Subcutaneous abdominal adipose tissue (tissue), 5 donors: ENCODE results near the gene PTPRM.
A peak's percentile ranks its signal among the peaks of the same experiment; 100 is the strongest.

ENCODE experiments used
- H3K27ac ChIP-seq: one replicate; pipeline ENCODE4 v1.7.0; 2013; ENCODE audit warnings: low read depth, mild to moderate bottlenecking, inconsistent platforms, low read length, moderate library complexity
- H3K27me3 ChIP-seq, 5 donors: one replicate each; pipeline ENCODE4 v1.7.0; 2013; ENCODE audit warnings: low read length in 5 of 5, inconsistent platforms in 1 of 5; ENCODE audit not compliant: control insufficient read depth in 5 of 5, insufficient read depth in 4 of 5
- H3K36me3 ChIP-seq, 5 donors: one replicate each; pipeline ENCODE4 v1.7.0; 2013; ENCODE audit warnings: low read length in 5 of 5; ENCODE audit not compliant: control insufficient read depth in 5 of 5, insufficient read depth in 5 of 5
- H3K4me1 ChIP-seq, 5 donors: one replicate each; pipeline ENCODE4 v1.7.0; 2013; ENCODE audit warnings: low read length in 5 of 5, mild to moderate bottlenecking in 3 of 5, moderate library complexity in 1 of 5; ENCODE audit not compliant: control insufficient read depth in 5 of 5, insufficient read depth in 5 of 5
- H3K4me3 ChIP-seq, 5 donors: one replicate each; pipeline ENCODE4 v1.7.0; 2013; ENCODE audit warnings: low read length in 5 of 5, low read depth in 1 of 5
- H3K9ac ChIP-seq, 5 donors: one replicate each; pipeline ENCODE4 v1.7.0; 2013; ENCODE audit warnings: low read length in 5 of 5, mild to moderate bottlenecking in 4 of 5, moderate library complexity in 3 of 5
- H3K9me3 ChIP-seq, 5 donors: one replicate each; pipeline ENCODE4 v1.7.0; 2013; ENCODE audit warnings: low read length in 5 of 5; ENCODE audit not compliant: control insufficient read depth in 5 of 5
- donor health status: healthy.
- donor health status: healthy.
- donor health status: healthy.
- donor health status: healthy.
- donor health status: healthy.

The PTPRM gene

GRCh38 chr18:7815787-7816186 lies 248.7 kb downstream of the PTPRM start:
- Histone ChIP-seq H3K4me1 (peaks cover 5 to 38% (median 33%) of the 10 kb centered on the region in 5 donors), H3K9me3 (peaks cover 6 to 20% (median 16%) of the 10 kb centered on the region in 5 donors), H3K4me3 (no peak overlapping the region), H3K27ac (no peak overlapping the region), H3K27me3 (no peaks in the 10 kb centered on the region), H3K9ac (no peak overlapping the region), H3K36me3 (peaks cover 0 to 6% (median 0%) of the 10 kb centered on the region in 5 donors)

- H3K4me1 ChIP-seq: peaks cover 6 to 30% (median 27%) of the 10 kb centered on the region in 5 donors
- no peak overlapping the region for H3K9ac ChIP-seq
- H3K27ac ChIP-seq: no peak overlapping the region
- peaks cover 6 to 20% (median 16%) of the 10 kb centered on the region in 5 donors for H3K9me3 ChIP-seq
- peaks cover 0 to 6% (median 0%) of the 10 kb centered on the region in 5 donors for H3K36me3 ChIP-seq
- no peak overlapping the region for H3K4me3 ChIP-seq
- no peaks in the 10 kb centered on the region for H3K27me3 ChIP-seq
These were observed 250.6 kb downstream of the PTPRM start for GRCh38 chr18:7817575-7818230.

- Histone ChIP-seq H3K27me3 (no peaks in the 10 kb centered on the region), H3K4me3 (no peak overlapping the region), H3K36me3 (peaks cover 0 to 6% (median 0%) of the 10 kb centered on the region in 5 donors), H3K9me3 (no peaks in the 10 kb centered on the region), H3K4me1 (peaks cover 18 to 54% (median 49%) of the 10 kb centered on the region in 5 donors), H3K9ac (peak overlapping the region in 1 of 5 donors; percentile 15), H3K27ac (peak overlapping the region; percentile 54)
These were observed 254.7 kb downstream of the PTPRM start for GRCh38 chr18:7821784-7822183.

- no peaks in the 10 kb centered on the region for H3K9me3 ChIP-seq
- H3K9ac ChIP-seq: peak overlapping the region in 2 of 5 donors; percentile 15 to 19
- H3K4me1 ChIP-seq: peaks cover 15 to 50% (median 46%) of the 10 kb centered on the region in 5 donors
- H3K4me3 ChIP-seq: peak overlapping the region in 4 of 5 donors; percentile 22 to 34 (median 30)
- no peaks in the 10 kb centered on the region for H3K27me3 ChIP-seq
- peaks cover 0 to 6% (median 0%) of the 10 kb centered on the region in 5 donors for H3K36me3 ChIP-seq
- H3K27ac ChIP-seq: peak overlapping the region; percentile 54
These were observed 255.6 kb downstream of the PTPRM start for GRCh38 chr18:7822435-7823331.

- Histone ChIP-seq H3K9ac (no peak overlapping the region), H3K9me3 (no peaks in the 10 kb centered on the region), H3K4me3 (no peak overlapping the region), H3K27ac (peak overlapping the region; percentile 69), H3K36me3 (no peaks in the 10 kb centered on the region), H3K27me3 (no peaks in the 10 kb centered on the region), H3K4me1 (peaks cover 13 to 47% (median 46%) of the 10 kb centered on the region in 5 donors)
These were observed 257.9 kb downstream of the PTPRM start for GRCh38 chr18:7824970-7825369.

- Histone ChIP-seq H3K36me3 (no peaks in the 10 kb centered on the region), H3K9me3 (no peaks in the 10 kb centered on the region), H3K9ac (no peak overlapping the region), H3K4me3 (no peak overlapping the region), H3K27ac (no peak overlapping the region), H3K4me1 (peaks cover 0 to 7% (median 3%) of the 10 kb centered on the region in 5 donors), H3K27me3 (no peaks in the 10 kb centered on the region)
These were observed 263.4 kb downstream of the PTPRM start for GRCh38 chr18:7830468-7830867.

- Histone ChIP-seq H3K4me1 (peaks cover 0 to 17% (median 4%) of the 10 kb centered on the region in 5 donors), H3K9me3 (peaks cover 0 to 4% (median 3%) of the 10 kb centered on the region in 5 donors), H3K27me3 (no peaks in the 10 kb centered on the region), H3K9ac (no peak overlapping the region), H3K36me3 (no peaks in the 10 kb centered on the region), H3K27ac (no peak overlapping the region), H3K4me3 (no peak overlapping the region)
These were observed 272.4 kb downstream of the PTPRM start for GRCh38 chr18:7839548-7839947.

- Histone ChIP-seq H3K27me3 (no peaks in the 10 kb centered on the region), H3K27ac (peak overlapping the region; percentile 15), H3K36me3 (no peaks in the 10 kb centered on the region), H3K4me3 (no peak overlapping the region), H3K9me3 (peaks cover 2 to 10% (median 7%) of the 10 kb centered on the region in 5 donors), H3K4me1 (peaks cover 0 to 17% (median 4%) of the 10 kb centered on the region in 5 donors), H3K9ac (no peak overlapping the region)
These were observed 273.3 kb downstream of the PTPRM start for GRCh38 chr18:7840411-7840810.

GRCh38 chr18:7844017-7844416 lies 276.9 kb downstream of the PTPRM start:
- Histone ChIP-seq H3K4me3 (no peak overlapping the region), H3K9ac (no peak overlapping the region), H3K36me3 (no peaks in the 10 kb centered on the region), H3K27me3 (no peaks in the 10 kb centered on the region), H3K27ac (no peak overlapping the region), H3K9me3 (peaks cover 2 to 10% (median 7%) of the 10 kb centered on the region in 5 donors), H3K4me1 (peaks cover 0 to 20% (median 6%) of the 10 kb centered on the region in 5 donors)

GRCh38 chr18:7844418-7844817 lies 277.3 kb downstream of the PTPRM start:
- Histone ChIP-seq H3K27me3 (no peaks in the 10 kb centered on the region), H3K4me1 (peaks cover 0 to 23% (median 6%) of the 10 kb centered on the region in 5 donors), H3K4me3 (peak overlapping the region in 1 of 5 donors; percentile 16), H3K9ac (no peak overlapping the region), H3K27ac (no peak overlapping the region), H3K9me3 (peaks cover 2 to 10% (median 7%) of the 10 kb centered on the region in 5 donors), H3K36me3 (no peaks in the 10 kb centered on the region)
